ENCODE data around the gene IRF9.
A peak's percentile ranks its signal among the peaks of the same experiment; 100 is the strongest.

IRF9 gene

DNA sequence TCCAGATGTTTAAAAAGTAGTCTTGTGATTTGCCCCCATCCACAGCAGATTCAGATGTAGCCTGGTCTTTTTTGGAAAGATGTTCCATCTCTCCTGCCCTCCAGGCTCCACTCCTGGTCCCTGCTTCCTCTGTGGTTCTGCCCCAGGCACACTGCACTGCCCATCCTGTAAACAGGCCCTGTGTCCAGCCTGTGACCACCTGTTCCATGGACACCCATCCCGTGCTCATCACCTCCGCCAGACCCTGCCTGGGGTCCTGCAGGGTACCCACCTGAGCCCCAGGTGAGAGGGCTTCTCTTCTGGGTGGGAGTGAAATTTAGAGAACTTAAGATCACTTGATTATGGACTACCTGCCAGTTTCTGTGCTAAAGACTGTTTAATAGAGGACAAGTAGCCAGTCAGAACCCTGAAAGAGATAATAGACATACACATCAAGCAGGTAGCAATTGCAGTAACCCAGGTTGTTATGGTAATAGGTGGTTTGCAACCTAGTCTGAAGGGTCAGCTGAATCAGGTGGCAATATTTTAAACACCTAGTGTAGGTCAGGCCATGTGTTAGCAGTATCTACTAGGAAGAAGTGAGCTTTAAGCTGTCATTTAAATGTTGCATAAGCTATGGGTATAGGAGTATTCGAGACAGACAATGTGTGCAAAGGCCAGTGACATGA is 11.6 kb upstream of the IRF9 start:
- no peak for DNase-seq

DNA sequence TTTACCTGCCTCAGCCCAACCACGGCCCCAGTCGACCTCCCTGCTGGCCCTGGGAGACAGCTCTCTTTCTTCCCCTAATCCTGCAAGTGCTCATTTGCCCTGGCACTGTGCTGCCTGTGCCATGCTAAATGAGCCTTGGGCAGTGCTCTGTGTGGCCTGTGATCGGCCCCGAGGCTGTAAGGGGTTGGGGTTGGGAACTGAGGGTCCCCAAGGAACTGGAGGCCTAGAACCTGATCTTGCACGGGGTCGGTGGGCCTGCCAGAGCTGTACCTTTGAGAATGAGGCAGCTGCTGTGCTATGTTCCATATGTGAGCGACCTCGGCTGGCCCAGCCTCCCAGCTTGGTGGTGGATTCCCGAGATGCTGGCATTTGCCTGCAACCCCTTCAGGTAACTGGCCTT is 11.0 kb upstream of the IRF9 start:
- no peak for DNase-seq

DNA sequence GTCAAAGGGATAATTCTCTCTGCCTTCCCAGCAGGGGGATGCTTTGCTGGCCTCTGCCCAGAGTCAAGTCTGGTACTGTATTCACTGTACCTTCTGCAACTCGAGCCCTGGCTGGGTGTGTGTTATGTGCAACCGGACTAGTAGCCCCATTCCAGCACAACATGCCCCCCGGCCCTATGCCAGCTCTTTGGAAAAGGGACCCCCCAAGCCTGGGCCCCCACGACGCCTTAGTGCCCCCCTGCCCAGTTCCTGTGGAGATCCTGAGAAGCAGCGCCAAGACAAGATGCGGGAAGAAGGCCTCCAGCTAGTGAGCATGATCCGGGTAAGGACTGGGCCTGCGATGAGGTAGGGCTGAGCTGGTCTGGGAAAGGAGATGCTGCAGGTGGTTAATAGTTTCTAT is 10.5 kb upstream of the IRF9 start:
- DNase-seq: no peak

DNA sequence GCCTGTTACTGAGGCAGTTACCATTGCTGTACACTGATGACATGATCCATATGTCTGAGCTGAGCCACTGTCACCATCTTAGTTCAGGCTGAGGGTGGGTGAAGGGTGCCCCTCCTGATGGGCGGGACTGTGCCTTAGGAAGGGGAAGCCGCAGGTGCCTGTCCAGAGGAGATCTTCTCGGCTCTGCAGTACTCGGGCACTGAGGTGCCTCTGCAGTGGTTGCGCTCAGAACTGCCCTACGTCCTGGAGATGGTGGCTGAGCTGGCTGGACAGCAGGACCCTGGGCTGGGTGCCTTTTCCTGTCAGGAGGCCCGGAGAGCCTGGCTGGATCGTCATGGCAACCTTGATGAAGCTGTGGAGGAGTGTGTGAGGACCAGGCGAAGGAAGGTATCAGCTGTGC is 10.1 kb upstream of the IRF9 start:
- no peak for DNase-seq

DNA sequence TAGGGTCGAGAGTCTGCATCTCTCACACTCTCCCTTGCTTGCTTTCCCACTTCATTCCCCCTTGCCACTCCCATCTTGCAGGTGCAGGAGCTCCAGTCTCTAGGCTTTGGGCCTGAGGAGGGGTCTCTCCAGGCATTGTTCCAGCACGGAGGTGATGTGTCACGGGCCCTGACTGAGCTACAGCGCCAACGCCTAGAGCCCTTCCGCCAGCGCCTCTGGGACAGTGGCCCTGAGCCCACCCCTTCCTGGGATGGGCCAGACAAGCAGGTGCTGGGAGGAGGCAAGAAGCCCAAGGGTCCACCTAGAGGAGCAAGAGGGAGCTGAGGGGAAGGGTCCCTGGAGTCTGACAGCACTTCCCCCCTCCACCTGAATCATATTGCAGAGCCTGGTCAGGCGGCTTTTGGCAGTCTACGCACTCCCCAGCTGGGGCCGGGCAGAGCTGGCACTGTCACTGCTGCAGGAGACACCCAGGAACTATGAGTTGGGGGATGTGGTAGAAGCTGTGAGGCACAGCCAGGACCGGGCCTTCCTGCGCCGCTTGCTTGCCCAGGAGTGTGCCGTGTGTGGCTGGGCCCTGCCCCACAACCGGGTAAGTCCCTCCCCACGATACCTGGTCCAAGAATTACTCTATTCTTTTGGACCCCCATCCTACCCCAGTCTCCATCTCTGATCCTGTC is 9.5 kb upstream of the IRF9 start:
- no peak for DNase-seq

DNA sequence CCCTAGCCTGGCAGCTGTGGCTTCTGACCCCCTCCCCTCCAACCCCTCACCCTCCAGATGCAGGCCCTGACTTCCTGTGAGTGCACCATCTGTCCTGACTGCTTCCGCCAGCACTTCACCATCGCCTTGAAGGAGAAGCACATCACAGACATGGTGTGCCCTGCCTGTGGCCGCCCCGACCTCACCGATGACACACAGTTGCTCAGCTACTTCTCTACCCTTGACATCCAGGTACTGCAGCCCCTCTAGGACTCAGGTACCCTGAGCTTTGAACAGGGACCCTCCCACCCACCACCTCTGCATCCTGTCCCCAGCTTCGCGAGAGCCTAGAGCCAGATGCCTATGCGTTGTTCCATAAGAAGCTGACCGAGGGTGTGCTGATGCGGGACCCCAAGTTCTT is 6.0 kb upstream of the IRF9 start:
- DNase-seq: no peak

DNA sequence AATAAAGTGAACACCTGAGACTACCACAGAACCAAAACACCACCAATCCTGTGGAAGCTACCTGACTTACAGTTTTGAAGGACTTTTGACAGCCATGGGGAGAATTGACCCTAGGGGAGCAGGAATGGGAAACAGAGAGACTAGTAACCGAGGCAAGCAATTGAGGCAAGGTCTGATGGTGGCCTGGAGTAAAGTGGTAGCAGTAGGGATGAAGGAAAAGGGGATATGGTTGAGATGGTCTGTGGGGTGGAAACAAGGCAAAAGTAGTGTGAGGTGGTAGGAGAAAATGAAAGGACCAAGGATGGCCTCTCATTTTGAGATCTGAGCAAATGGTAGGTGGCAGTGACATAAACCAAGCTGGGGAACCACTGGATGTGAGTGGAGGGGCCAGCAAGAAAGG is 4.2 kb upstream of the IRF9 start:
- no peak for DNase-seq

DNA sequence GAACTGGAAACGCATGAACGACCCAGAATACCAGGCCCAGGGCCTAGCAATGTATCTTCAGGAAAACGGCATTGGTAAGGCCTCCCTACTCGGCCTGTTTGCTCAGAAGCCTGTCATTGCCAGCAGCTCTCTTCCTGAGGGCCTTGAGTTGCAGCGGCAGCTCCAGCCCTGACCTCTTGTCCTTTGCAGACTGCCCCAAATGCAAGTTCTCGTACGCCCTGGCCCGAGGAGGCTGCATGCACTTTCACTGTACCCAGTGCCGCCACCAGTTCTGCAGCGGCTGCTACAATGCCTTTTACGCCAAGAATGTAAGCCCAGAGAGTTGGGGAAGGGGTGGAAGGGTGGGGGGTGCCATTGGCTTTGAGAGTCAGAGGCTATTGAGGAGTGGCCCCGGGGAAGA is 3.7 kb upstream of the IRF9 start:
- no peak for DNase-seq

DNA sequence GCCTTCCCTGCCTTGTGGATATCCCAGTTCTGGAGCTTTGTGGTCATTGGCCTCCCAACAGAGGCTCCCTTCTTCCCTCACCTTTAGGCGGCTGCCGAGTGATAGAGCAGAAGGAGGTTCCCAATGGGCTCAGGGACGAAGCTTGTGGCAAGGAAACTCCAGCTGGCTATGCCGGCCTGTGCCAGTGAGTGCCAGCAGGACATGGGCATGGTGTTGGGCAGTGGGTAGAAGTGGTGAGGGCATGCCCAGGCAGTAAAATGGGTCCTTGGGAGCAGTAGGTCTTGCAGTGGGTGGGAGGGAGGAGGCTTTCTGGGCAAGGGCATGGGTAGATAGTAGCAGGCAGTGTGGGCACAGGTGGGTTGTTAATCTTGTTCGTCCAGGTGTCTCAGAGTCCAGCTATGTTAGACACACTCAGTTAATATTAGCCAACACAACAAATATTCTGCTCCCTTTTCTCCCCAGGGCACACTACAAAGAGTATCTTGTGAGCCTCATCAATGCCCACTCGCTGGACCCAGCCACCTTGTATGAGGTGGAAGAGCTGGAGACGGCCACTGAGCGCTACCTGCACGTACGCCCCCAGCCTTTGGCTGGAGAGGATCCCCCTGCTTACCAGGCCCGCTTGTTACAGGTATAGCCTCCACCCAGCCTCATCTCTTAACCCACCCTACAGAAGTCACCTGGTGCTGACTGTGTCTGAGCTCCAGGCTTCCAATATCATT is 1.1 kb upstream of the IRF9 start:
- DNase-seq: no peak

DNA sequence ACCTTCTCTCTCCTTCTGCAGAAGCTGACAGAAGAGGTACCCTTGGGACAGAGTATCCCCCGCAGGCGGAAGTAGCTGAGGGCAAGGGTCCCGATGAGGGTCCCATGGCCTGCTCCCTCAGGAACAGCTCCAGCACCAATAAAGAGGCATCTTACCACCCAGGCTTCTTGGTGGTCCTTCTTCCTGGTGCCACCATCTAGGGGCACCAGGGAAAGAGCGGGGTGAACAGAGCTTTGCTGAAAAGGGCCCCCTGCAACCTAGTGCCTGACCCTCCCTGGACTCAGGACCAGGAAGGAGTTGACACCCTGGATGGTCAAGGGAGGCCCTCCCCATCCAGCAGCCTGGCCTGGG is 591 bp upstream of the IRF9 start:
- no peak for DNase-seq

DNA sequence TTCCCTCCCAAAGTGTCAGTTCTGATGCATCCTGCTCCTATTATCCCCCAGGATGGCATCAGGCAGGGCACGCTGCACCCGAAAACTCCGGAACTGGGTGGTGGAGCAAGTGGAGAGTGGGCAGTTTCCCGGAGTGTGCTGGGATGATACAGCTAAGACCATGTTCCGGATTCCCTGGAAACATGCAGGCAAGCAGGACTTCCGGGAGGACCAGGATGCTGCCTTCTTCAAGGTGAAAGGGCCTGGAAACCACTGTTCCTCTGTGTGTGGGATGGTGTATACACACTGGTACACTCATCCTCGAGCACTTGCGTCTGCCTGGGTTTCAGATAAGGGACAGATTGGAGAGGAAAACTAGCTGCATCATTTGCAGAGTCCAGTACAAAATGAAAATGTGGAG is 1.0 kb downstream of the IRF9 start:
- no peak for DNase-seq

DNA sequence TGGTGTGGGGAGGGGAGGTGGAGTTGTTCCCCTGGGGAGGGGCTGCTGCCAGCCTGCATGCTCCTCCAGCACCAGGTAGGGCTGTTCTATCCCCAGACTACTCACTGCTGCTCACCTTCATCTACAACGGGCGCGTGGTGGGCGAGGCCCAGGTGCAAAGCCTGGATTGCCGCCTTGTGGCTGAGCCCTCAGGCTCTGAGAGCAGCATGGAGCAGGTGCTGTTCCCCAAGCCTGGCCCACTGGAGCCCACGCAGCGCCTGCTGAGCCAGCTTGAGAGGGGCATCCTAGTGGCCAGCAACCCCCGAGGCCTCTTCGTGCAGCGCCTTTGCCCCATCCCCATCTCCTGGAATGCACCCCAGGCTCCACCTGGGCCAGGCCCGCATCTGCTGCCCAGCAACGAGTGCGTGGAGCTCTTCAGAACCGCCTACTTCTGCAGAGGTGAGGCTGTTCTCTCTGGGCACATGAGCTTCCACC is 3.5 kb downstream of the IRF9 start:
- no peak for DNase-seq

DNA sequence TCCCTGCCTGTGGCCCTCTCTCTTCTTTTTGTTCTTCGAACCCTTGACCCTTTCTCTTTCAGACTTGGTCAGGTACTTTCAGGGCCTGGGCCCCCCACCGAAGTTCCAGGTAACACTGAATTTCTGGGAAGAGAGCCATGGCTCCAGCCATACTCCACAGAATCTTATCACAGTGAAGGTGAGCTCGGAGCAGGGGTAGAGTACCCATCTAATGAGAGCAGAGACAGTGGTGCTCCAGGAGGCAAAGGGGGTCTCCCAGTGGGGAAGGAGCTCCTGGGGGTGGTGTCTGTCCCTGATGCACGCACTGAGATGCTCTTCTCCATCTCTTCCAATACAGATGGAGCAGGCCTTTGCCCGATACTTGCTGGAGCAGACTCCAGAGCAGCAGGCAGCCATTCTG is 4.7 kb downstream of the IRF9 start:
- DNase-seq: no peak

DNA sequence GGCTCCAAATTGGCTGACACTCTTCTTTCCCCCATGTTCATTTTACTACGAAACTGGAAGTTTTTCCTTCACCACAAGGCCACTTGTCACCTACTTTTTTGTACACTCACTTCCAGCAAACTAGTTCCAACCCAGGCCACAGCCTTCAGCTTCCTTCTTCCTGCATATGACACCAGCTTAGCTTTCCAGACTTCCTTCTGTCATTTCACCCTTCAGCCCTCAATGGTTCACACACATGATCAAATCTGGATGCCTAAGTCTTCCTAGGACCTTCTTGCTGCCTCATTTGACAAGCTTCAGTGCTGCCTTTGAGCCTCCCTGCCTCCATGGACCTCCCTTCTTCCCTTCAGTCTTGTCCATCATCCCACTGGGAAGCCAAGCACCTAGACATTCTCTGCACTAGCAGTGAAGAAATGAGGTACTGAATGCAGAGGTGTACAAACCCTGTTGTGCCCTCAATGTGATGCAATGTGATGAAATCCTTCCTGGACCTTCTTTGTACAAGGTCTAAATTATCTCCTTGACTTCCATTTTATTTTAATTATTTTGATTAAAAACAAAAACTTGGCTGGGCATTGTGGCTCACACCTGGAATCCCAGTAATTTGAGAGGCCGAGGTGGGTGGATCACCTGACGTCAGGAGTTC is 6.5 kb downstream of the IRF9 start:
- DNase-seq: no peak

DNA sequence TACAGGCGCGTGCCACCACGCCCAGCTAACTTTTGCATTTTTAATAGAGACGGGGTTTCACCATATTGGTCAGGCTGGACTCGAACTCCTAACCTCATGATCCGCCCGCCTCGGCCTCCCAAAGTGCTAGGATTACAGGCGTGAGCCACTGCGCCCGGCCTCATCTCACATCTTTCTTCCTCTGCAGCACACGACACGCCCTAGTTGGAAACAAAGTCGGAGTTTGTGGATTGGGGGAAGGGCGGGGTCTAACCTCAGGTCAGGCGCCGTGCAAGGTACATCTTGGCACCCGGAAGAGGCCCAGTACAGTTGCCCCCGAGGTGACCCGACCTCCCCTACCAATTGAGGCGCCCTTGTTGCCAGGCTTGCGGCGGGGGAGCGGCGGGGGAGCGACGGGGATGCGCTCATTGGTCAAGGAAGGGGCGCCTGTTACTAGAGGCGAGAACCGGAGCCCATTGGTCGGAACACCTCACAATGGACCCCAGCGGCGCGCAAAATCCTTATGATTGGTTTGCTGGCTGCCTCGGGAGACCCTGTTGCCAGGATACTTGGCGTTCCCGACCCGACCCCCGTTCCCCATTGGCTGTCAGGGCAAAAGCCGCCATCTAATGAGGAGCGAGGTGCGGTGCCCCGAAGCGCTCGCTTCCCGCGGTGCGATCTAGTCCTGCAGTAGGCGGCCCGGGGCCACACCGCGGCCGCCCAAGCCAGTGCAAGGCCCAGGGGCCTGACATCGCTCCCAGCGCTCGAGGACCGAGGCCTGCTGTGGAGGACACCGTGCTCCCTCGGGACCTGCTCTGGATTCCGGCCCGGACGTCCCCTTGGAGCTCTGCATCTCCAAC is 10.6 kb downstream of the IRF9 start, which contains the start of gene REC8:
Gene REC8 (plus strand): TSS at position 659 of the 839 bp plus-strand sequence. CDS start 473 bp downstream, outside the sequence.
- DNase-seq: peak; percentile 98

DNA sequence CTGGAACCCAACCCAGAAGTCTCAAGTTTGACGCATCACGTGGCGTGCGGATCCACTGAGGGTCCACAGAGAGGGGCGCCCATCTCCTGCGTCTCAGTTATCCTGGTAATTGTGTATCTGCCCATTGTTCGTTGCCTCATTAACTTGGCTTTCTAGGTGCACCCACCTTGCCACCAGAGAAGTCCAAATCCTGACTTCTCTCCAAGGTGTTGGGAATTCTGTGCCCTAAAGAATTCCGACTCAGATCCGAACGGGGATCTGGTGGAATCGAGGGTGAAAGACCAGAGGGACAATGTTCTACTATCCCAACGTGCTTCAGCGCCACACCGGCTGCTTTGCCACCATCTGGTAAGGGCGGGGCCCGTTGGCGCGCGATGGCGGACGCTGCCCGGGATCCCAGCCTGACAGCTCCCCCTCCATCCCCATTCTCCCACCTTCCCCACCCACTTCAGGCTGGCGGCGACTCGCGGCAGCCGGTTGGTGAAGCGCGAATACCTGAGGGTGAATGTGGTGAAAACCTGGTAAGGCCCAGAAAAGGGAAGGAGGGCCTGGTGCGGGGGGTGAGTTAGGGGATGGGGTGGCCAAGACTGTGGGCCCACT is 11.3 kb downstream of the IRF9 start:
- DNase-seq: no peak

DNA sequence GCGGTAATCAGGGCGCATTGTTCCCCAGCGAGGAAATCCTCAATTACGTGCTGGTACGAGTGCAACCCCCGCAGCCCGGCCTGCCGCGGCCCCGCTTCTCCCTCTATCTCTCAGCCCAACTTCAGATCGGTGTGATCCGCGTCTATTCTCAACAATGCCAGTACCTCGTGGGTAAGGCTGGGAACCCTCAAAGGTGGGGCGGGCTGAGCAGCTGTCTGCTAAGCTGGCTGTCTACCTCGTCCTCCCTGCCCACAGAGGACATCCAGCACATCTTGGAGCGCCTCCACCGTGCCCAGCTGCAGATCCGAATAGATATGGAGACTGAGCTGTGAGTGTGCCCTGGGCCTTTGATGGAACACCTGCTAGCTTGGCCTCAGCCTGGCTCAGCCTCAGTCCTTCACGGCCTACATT is 11.8 kb downstream of the IRF9 start:
- DNase-seq: no peak

DNA sequence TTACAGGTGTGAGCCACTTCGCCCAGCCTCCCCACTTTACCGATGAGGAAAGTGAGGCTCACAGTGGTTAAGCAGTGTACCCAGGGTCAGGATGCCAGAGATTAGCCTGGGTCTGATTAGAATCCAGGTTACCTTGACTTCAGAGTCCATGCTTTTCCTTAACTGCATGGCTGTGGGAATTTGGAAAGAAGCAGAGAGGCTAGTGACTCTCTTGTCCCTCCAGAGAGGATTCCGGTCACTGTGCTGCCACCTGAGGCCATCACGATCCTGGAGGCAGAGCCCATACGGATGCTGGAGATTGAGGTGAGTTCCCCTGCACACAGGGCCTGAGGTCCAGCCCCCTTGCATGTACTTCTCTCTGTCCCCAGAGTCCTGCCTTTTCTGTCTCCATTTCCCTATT is 15.5 kb downstream of the IRF9 start:
- no peak for DNase-seq

DNA sequence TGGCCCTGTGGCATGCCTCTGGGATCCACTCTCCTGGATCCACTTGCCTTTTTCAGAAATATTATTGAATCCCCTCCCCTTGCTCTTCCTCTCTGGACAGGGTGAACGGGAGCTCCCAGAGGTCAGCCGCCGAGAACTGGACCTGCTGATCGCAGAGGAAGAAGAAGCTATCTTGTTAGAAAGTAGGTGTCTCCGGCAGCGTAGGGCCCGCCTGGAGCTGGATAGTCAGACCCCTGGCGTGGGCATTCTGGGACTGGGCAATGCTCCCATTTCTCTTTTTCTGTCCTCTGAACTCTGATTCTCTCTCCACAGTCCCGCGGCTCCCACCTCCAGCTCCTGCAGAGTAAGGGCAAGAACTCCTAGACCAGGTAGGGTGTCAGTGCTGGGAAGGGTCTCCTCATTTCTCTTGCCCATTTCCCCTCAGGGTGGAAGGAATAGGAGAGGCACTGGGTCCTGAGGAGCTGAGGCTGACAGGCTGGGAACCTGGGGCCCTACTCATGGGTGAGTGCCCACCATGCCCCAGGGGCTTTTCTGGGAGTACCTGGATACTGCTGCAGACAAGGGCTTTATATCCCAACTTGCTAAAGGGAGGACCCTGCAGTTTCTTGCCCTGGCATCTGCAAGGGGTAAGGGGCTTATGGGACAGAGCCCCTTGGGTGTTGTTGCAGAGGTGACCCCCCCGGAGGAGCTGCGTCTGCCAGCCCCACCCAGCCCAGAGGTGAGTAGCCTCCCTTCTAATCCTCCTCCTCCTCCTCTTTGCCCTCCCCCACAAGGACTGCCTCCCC is 16.2 kb downstream of the IRF9 start:
- no peak for DNase-seq

DNA sequence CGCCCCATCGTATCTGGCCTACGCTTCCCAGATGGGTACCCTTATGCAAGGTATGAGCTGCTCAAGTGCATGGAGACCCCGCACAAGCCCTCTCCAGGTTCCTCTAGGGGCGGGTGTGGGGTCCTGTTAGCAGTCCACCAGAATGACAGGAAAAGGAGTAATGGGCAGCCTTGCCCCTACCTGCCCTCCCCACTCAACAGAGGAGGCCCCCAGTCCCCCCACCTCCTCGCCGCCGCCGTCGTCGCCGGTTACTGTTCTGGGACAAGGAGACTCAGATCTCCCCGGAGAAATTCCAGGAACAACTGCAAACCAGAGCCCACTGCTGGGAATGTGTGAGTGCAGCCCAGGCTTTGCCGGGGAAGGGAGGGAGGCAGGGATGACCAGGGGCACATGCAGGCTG is 16.8 kb downstream of the IRF9 start:
- no peak for DNase-seq

DNA sequence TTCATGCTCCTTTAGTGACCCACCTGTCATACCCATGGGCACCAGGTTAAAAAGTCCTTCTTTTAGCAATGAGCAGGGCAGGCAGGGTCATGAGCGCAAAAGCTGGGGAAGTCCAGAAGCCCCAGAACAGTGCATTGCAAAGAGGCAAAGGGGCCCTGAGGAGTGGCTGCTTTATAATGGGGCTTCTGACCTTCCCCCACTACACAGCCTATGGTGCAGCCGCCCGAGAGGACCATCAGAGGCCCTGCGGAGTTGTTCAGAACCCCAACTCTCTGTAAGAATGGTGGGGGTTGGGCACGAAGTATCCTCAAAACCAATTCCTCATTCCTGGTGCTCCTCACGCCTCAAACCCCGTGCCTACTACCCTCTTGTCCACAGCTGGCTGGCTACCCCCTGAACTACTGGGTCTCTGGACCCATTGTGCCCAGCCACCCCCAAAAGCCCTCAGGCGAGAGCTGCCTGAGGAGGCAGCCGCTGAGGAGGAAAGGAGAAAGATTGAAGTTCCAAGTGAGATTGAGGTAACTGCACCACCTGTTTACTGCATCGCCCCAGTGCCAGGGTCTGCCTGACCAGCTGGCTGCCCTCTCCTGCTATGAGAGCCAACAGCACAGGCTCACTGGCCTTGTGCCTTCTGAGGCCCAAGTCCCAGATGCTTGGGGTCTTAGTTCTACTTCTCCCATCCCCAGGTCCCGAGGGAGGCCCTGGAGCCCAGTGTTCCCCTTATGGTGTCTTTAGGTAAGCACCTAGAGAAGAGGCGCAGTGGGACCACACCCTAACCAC is 17.5 kb downstream of the IRF9 start:
- DNase-seq: no peak
